ENCODE measurements around the gene IQCC. TPM values are rescaled to one million over a fixed set of nuclear protein-coding genes. Genes with fewer than 3 reads are reported as not detected.

The IQCC gene
- total and polyA plus RNA-seq, 4 experiments from 2014 or later, result 2.3 to 2.7 (median 2.7) TPM; not detected in 1

DNA sequence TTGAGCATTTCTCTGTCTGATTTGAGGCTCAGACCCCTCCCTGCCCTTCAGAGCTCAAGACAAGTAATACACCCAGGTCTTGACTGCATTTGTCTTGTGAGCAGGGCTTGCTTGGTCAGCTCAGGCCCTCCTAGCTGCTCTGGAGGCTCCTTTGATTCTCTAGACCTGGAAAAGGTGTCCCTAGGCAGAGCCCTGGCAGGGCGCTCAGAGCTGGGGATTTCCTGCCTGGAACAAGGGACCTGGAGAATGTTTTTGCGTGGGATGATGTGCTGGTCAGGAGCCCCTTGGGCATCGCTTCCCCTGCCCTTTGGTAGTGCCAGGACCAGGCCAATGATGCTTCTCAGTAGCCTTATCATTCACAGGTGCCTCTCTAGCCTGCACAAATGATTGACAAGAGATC, 9.9 kb upstream of the IQCC start:
- H3K4me1 Mint-ChIP-seq, result peaks cover 39 to 68% (median 50%) of the 10 kb centered on the region in 4 donors
- H3K27ac Mint-ChIP-seq, result no peak overlapping the region
- H3K36me3 Mint-ChIP-seq, result peaks cover 42 to 61% of the 10 kb centered on the region in 2 donors

DNA sequence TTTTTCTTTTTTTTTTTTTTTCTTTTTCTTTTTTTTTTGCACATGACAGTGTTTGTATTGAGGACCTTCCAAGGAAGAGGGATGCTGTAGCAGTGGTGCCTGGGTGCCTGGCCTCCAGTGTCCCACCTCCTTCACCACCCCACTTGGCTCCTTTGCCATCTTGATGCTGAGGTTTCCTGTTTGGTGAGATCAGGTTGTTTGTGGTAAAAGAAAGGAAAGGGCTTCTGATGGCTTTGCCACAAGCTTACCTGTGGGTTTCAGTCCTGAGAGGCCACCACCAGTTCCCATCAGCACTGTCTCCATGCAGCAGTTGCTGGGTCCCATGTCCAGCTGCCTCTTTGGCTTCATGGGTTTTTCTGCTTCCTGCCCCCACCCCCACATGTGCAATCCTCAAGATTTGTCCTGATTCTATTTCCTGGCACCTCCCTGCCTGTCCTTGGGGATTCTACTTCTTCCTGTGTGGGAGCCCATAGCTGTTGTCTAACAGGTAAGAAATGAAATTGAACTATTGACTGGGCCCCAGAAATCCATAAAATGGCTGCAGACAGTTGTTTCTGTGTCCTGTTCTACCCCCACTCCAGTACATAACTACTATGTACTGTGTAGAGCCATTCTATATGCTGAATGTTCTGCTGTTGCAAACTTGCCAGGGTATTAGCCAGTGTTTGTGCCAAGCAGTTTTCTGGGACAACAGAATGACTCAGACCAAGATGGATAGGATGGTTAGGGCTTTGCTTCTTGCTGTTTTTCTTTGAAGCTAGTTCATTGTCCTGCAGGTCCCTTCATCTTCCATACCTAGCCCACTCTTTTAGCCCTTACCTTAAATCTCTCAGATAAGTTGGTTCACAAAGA, 9.3 kb upstream of the IQCC start:
- peaks cover 39 to 73% (median 50%) of the 10 kb centered on the region in 4 donors for H3K4me1 Mint-ChIP-seq
- intact Hi-C loops (cut with micrococcal nuclease), result no loop called here
- Histone ChIP-seq H3K27ac (ENCODE audit: low read depth, low read length) (no peak overlapping the region), H3K36me3 (ENCODE audit: insufficient read depth, low read length) (peaks cover 43% of the 10 kb centered on the region), H3K9me3 (ENCODE audit: control insufficient read depth in 1 of 2, low read length in 2 of 2) (no peaks in the 10 kb centered on the region), H3K4me1 (ENCODE audit: insufficient read depth, low read length) (peaks cover 49% of the 10 kb centered on the region), H3K4me3 (ENCODE audit: low read length in 2 of 2) (no peak overlapping the region), H3K27me3 (ENCODE audit: insufficient read depth, low read length) (no peaks in the 10 kb centered on the region)
- H3K36me3 Mint-ChIP-seq, result peaks cover 39 to 56% of the 10 kb centered on the region in 2 donors
- POLR2A ChIA-PET (ENCODE audit: partially characterized antibody), result interaction anchor here (1.1 to 7.5 kb wide), 5 partner anchors 10 to 123 kb away, joined by 3 to 58 read pairs (median 9); partner anchors contain the start of genes IQCC, KPNA6, TMEM39B and TXLNA
- DNase-seq, result peak in 4 of 5 donors; percentile 27 to 47 (median 40)
- H3K27ac Mint-ChIP-seq, result peak overlapping the region in 6 of 7 donors; percentile 48 to 84 (median 75)
- no peaks in the 10 kb centered on the region for H3K27me3 Mint-ChIP-seq
- CTCF ChIA-PET (ENCODE audit: partially characterized antibody), result interaction anchor here (1.2 to 4.7 kb wide), 3 partner anchors 17 to 53 kb away, joined by 3 to 22 read pairs (median 3); partner anchors contain the start of gene TXLNA
- no peaks in the 10 kb centered on the region for H3K9me3 Mint-ChIP-seq
- peak overlapping the region in 7 of 8 donors; percentile 59 to 82 (median 70) for H3K4me3 Mint-ChIP-seq

More for the DNA sequence above, 9.9 kb upstream of the IQCC start:
- ChIA-PET POLR2A (ENCODE audit: partially characterized antibody) (interaction anchor here (1.1 to 7.5 kb wide), 5 partner anchors 11 to 123 kb away, joined by 3 to 58 read pairs (median 9); partner anchors contain the start of genes IQCC, KPNA6, TMEM39B and TXLNA), CTCF (ENCODE audit: partially characterized antibody) (interaction anchor here (0.7 to 4.7 kb wide), 3 partner anchors 9 to 54 kb away, joined by 3 to 22 read pairs (median 3); no protein-coding TSS in a partner anchor)
- Mint-ChIP-seq H3K9me3 (no peaks in the 10 kb centered on the region), H3K4me3 (peak overlapping the region in 2 of 8 donors; percentile 7 to 79), H3K27me3 (no peaks in the 10 kb centered on the region)
- Histone ChIP-seq H3K9me3 (ENCODE audit: control insufficient read depth in 1 of 2, low read length in 2 of 2) (no peaks in the 10 kb centered on the region), H3K27ac (ENCODE audit: low read depth, low read length) (no peak overlapping the region), H3K36me3 (ENCODE audit: insufficient read depth, low read length) (peaks cover 47% of the 10 kb centered on the region), H3K4me1 (ENCODE audit: insufficient read depth, low read length) (peaks cover 47% of the 10 kb centered on the region), H3K27me3 (ENCODE audit: insufficient read depth, low read length) (no peaks in the 10 kb centered on the region), H3K4me3 (ENCODE audit: low read length in 2 of 2) (no peak overlapping the region)
- intact Hi-C loops (cut with micrococcal nuclease), result no loop called here
- DNase-seq, result no peak

DNA sequence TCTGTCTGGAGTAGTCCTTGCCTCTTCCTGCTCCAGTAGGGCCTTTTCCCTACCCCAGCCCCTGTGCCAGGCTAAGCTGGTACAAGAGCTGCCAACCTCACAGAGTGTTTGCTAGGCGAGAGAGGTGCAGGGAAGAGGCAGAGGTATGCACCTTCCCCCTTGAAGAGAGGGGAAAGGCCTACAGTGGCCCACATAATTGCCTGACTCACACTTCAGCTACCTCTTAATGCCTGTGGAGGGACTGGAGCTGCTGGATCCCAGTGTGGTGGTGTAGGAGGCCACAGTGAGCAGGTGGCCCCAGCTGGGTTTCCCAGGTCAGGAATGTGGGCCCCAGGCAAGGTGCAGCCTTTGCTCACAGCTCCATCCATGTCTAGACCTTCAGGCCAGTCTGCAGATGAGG, 8.4 kb upstream of the IQCC start:
- Mint-ChIP-seq H3K4me3 (peak overlapping the region in 5 of 8 donors; percentile 1 to 79 (median 59)), H3K27ac (peak overlapping the region in 3 of 7 donors; percentile 8 to 84 (median 58)), H3K36me3 (peaks cover 30 to 47% of the 10 kb centered on the region in 2 donors), H3K9me3 (no peaks in the 10 kb centered on the region), H3K27me3 (no peaks in the 10 kb centered on the region), H3K4me1 (peaks cover 46 to 82% (median 59%) of the 10 kb centered on the region in 4 donors)
- POLR2A ChIA-PET (ENCODE audit: partially characterized antibody), result interaction anchor here (0.7 to 7.5 kb wide), 11 partner anchors 9 to 197 kb away, joined by 3 to 58 read pairs (median 3); partner anchors contain the start of genes BSDC1, IQCC, KPNA6 and TXLNA
- peaks cover 34% of the 10 kb centered on the region for H3K36me3 ChIP-seq (ENCODE audit: insufficient read depth, low read length)
- intact Hi-C loops (cut with micrococcal nuclease), result no loop called here
- no peak overlapping the region for H3K4me3 ChIP-seq (ENCODE audit: low read length in 2 of 2)
- no peaks in the 10 kb centered on the region for H3K27me3 ChIP-seq (ENCODE audit: insufficient read depth, low read length)
- H3K4me1 ChIP-seq (ENCODE audit: insufficient read depth, low read length), result peaks cover 58% of the 10 kb centered on the region
- no peak overlapping the region for H3K27ac ChIP-seq (ENCODE audit: low read depth, low read length)
- DNase-seq, result no peak
- CTCF ChIA-PET (ENCODE audit: partially characterized antibody), result interaction anchor here (1.2 to 4.7 kb wide), 4 partner anchors 9 to 52 kb away, joined by 3 to 22 read pairs (median 6); partner anchors contain the start of gene TXLNA
- no peaks in the 10 kb centered on the region for H3K9me3 ChIP-seq (ENCODE audit: control insufficient read depth in 1 of 2, low read length in 2 of 2)

DNA sequence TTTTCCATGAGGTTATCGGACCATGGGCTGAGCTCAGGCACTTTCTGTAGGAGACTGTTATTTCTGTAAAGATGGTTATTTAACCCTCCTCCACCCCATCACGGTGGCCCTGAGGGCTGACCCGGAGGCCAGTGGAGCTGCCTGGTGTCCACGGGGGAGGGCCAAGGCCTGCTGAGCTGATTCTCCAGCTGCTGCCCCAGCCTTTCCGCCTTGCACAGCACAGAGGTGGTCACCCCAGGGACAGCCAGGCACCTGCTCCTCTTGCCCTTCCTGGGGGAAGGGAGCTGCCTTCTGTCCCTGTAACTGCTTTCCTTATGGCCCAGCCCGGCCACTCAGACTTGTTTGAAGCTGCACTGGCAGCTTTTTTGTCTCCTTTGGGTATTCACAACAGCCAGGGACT, 7.6 kb upstream of the IQCC start:
- no peak for DNase-seq
- Histone ChIP-seq H3K27me3 (ENCODE audit: insufficient read depth, low read length) (no peaks in the 10 kb centered on the region), H3K4me3 (ENCODE audit: low read length in 2 of 2) (no peak overlapping the region), H3K9me3 (ENCODE audit: control insufficient read depth in 1 of 2, low read length in 2 of 2) (no peaks in the 10 kb centered on the region), H3K27ac (ENCODE audit: low read depth, low read length) (no peak overlapping the region), H3K4me1 (ENCODE audit: insufficient read depth, low read length) (peaks cover 63% of the 10 kb centered on the region), H3K36me3 (ENCODE audit: insufficient read depth, low read length) (peaks cover 28% of the 10 kb centered on the region)
- intact Hi-C loops (cut with micrococcal nuclease), result no loop called here
- POLR2A ChIA-PET (ENCODE audit: partially characterized antibody), result interaction anchor here (0.7 to 7.5 kb wide), 11 partner anchors 12 to 196 kb away, joined by 3 to 58 read pairs (median 3); partner anchors contain the start of genes BSDC1, KPNA6 and TXLNA
- Mint-ChIP-seq H3K27me3 (no peaks in the 10 kb centered on the region), H3K36me3 (peaks cover 22 to 42% of the 10 kb centered on the region in 2 donors), H3K27ac (peak overlapping the region in 2 of 7 donors; percentile 84 to 91), H3K4me3 (no peak overlapping the region), H3K4me1 (peaks cover 48 to 87% (median 64%) of the 10 kb centered on the region in 4 donors), H3K9me3 (no peaks in the 10 kb centered on the region)
- CTCF ChIA-PET (ENCODE audit: partially characterized antibody), result interaction anchor here (0.8 to 4.7 kb wide), 5 partner anchors 9 to 42 kb away, joined by 3 to 22 read pairs (median 4); partner anchors contain the start of gene TXLNA

DNA sequence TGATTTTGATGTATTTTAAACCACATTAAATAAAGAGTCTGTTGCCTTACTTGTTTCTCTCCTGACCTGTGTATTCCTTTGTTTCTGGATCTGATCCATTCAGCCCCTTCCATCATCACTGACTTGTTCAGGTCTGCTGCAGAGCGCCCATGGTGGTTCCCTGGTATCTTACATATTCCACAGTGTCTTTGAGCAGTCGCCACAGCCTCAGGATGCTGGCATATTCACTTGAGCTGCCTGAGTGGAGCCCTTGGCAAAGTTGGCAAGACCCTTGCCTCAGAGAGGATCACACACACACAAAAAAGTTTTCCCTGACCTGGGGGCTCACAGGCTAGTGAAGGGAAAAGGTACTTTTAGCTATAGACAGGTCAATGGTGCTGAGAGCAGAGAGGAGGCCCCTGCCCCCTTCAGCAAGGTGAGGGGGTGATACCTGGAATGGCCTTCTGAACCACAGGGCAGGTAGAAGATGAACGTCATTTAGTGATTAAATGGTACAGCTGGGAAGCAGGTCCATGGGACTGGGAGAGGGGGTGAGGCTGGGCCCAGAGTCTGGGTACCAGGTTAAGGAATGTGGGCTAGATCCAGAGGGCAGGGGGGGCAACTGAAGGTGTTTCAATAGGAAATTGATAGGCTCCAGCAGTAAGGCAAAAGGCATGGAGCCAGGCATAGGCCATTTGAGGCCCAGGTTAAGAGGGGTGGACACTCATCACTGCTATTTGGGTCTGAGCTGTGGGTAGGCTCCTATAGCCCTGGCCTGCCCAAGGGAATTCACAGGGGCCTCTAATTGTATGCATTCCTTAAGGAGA, 7.0 kb upstream of the IQCC start:
- Histone ChIP-seq H3K4me1 (ENCODE audit: insufficient read depth, low read length) (peaks cover 63% of the 10 kb centered on the region), H3K36me3 (ENCODE audit: insufficient read depth, low read length) (peaks cover 21% of the 10 kb centered on the region), H3K9me3 (ENCODE audit: control insufficient read depth in 1 of 2, low read length in 2 of 2) (no peaks in the 10 kb centered on the region), H3K27me3 (ENCODE audit: insufficient read depth, low read length) (no peaks in the 10 kb centered on the region), H3K4me3 (ENCODE audit: low read length in 2 of 2) (no peak overlapping the region), H3K27ac (ENCODE audit: low read depth, low read length) (no peak overlapping the region)
- CTCF ChIA-PET (ENCODE audit: partially characterized antibody), result interaction anchor here (0.8 to 4.4 kb wide), 4 partner anchors 10 to 42 kb away, joined by 3 to 31 read pairs (median 6); no protein-coding TSS in a partner anchor
- DNase-seq, result no peak
- intact Hi-C loops (cut with micrococcal nuclease), result no loop called here
- Mint-ChIP-seq H3K9me3 (no peaks in the 10 kb centered on the region), H3K4me3 (peak overlapping the region in 5 of 8 donors; percentile 4 to 49 (median 46)), H3K36me3 (peaks cover 17 to 36% of the 10 kb centered on the region in 2 donors), H3K27me3 (no peaks in the 10 kb centered on the region), H3K4me1 (peaks cover 48 to 85% (median 63%) of the 10 kb centered on the region in 4 donors), H3K27ac (peak overlapping the region; percentile 28 to 90 (median 77))
- POLR2A ChIA-PET (ENCODE audit: partially characterized antibody), result interaction anchor here (0.7 to 7.5 kb wide), 10 partner anchors 13 to 196 kb away, joined by 3 to 58 read pairs (median 4); partner anchors contain the start of genes BSDC1, KPNA6, MARCKSL1 and TXLNA

DNA sequence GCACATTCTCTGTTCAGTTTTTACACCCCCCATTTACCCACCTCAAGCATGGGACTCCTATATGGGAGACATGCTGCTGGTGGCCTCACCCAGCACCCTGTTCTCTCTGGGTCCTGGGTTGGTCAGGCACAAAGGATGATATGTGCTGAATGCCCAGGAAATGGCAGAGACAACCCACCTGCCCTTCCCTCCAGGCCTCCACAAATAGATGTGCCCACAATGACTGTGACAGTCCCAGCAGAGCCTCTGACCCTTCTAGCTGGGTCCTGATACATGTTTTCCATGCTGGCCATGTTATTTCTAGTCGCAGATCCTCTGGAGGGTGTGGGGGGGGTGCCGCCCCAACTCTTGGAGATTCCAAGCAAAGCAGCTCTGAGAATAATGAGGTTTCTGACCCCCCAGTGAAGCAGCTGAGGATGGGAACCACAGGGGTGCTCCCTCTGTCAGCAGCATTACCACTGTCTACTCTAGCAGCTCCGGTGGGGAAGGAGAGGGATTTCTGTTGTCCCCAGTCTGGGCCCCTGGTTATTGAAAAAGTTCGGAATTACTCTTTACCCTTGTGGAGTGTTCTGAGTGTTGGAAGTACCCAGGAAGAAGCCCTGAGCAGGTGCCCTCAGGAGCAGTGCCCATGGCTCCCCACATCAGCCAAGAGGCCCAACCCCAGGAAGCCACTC, 6.3 kb upstream of the IQCC start:
- Mint-ChIP-seq H3K4me3 (peak overlapping the region in 4 of 8 donors; percentile 6 to 32 (median 21)), H3K36me3 (peaks cover 12 to 30% of the 10 kb centered on the region in 2 donors), H3K27me3 (no peaks in the 10 kb centered on the region), H3K27ac (peak overlapping the region in 6 of 7 donors; percentile 3 to 95 (median 62)), H3K4me1 (peaks cover 47 to 87% (median 60%) of the 10 kb centered on the region in 4 donors), H3K9me3 (no peaks in the 10 kb centered on the region)
- Histone ChIP-seq H3K36me3 (ENCODE audit: insufficient read depth, low read length) (peaks cover 14% of the 10 kb centered on the region), H3K27me3 (ENCODE audit: insufficient read depth, low read length) (no peaks in the 10 kb centered on the region), H3K4me1 (ENCODE audit: insufficient read depth, low read length) (peaks cover 63% of the 10 kb centered on the region), H3K27ac (ENCODE audit: low read depth, low read length) (peak overlapping the region; percentile 84), H3K4me3 (ENCODE audit: low read length in 2 of 2) (no peak overlapping the region), H3K9me3 (ENCODE audit: control insufficient read depth in 1 of 2, low read length in 2 of 2) (no peaks in the 10 kb centered on the region)
- CTCF ChIA-PET (ENCODE audit: partially characterized antibody), result interaction anchor here (1.9 to 4.4 kb wide), 2 partner anchors 11 to 17 kb away, joined by 8 to 31 read pairs; no protein-coding TSS in a partner anchor
- intact Hi-C loops (cut with micrococcal nuclease), result no loop called here
- POLR2A ChIA-PET (ENCODE audit: partially characterized antibody), result interaction anchor here (0.7 to 7.5 kb wide), 7 partner anchors 19 to 136 kb away, joined by 3 to 58 read pairs (median 3); partner anchors contain the start of genes KPNA6, MARCKSL1, TMEM39B and TXLNA
- no peak for DNase-seq

Data from CD4-positive, alpha-beta memory T cell (primary cell).